Endothelial cell (in vitro differentiated cells): ENCODE measurements around the gene ERC1. TPM values are rescaled to one million over a fixed set of nuclear protein-coding genes. Genes with fewer than 3 reads are reported as not detected.

Source experiments
- DNase-seq: peaks from one replicate; pipeline ENCODE4 v3.0.0; 2021; ENCODE audit warnings: low spot score
- H3K27ac Mint-ChIP-seq: one replicate; pipeline ENCODE4 v1.8.0; 2021; ENCODE audit warnings: mixed read lengths, inconsistent platforms; ENCODE audit not compliant: unreplicated experiment
- H3K27me3 Mint-ChIP-seq: one replicate; pipeline ENCODE4 v1.8.0; 2021; ENCODE audit warnings: mild to moderate bottlenecking, moderate library complexity, mixed read lengths, inconsistent platforms; ENCODE audit not compliant: unreplicated experiment
- H3K36me3 Mint-ChIP-seq: one replicate; pipeline ENCODE4 v1.8.0; 2021; ENCODE audit warnings: mild to moderate bottlenecking, low read depth, mixed read lengths, inconsistent platforms; ENCODE audit not compliant: unreplicated experiment
- H3K4me1 Mint-ChIP-seq: one replicate; pipeline ENCODE4 v1.8.0; 2021; ENCODE audit warnings: mild to moderate bottlenecking, mixed read lengths, inconsistent platforms; ENCODE audit not compliant: unreplicated experiment
- H3K4me3 Mint-ChIP-seq: one replicate; pipeline ENCODE4 v1.8.0; 2021; ENCODE audit warnings: mild to moderate bottlenecking, mixed read lengths, inconsistent platforms; ENCODE audit not compliant: unreplicated experiment
- H3K9me3 Mint-ChIP-seq: one replicate; pipeline ENCODE4 v1.8.0; 2021; ENCODE audit warnings: mixed read lengths, inconsistent platforms; ENCODE audit not compliant: unreplicated experiment
- CTCF ChIP-seq: fragments of 200-600 bp; sonication (generic); IDR thresholded peaks from one replicate; pipeline ENCODE4 v1.5.0; 2021; ENCODE audit warnings: antibody characterized with exemption; ENCODE audit not compliant: unreplicated experiment
- total RNA-seq: library from RNA; stranded (reverse); fragmentation: NEBNext Ultra II Directional; extraction: Animal tissue kit (Norgen Biotek cat#: 25700); gene quantifications from one replicate; pipeline ENCODE4 v1.2.1, GENCODE V29; 2021; ENCODE audit not compliant: unreplicated experiment

ERC1 gene
- total RNA-seq, 1 donor from 2014 or later: 57.9 TPM

DNA sequence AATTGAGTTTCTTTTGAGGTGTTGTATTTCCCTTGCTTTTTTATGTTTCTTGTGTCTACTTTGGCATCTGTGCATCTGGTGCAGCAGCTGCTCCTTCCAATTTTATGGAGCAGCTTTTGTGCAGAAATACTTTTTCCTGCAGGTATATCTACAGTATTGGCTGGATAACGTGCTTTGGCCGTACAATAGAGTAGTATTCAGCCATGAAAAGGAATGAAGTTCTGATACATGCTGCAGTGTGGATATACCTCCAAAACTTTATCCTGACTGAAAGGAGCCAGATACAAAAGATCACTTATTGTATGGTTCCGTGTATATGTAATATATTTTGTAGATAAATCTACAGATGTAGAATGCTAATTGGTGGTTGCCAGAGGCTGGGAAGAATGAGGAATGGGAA lies 74.6 kb downstream of the ERC1 start:
- TF ChIP-seq CTCF: no peak
- no peaks in the 10 kb centered on the region for H3K9me3 Mint-ChIP-seq
- H3K36me3 Mint-ChIP-seq: peaks cover 13% of the 10 kb centered on the region
- peaks cover 3% of the 10 kb centered on the region for H3K4me1 Mint-ChIP-seq
- no peak for DNase-seq
- no peak overlapping the region for H3K4me3 Mint-ChIP-seq
- no peak overlapping the region for H3K27ac Mint-ChIP-seq
- H3K27me3 Mint-ChIP-seq: peaks cover 8% of the 10 kb centered on the region

GRCh38 chr12:1069846-1070245 lies 78.8 kb downstream of the ERC1 start:
- no peaks in the 10 kb centered on the region for H3K9me3 Mint-ChIP-seq
- no peak overlapping the region for H3K4me3 Mint-ChIP-seq
- DNase-seq: no peak
- TF ChIP-seq CTCF: no peak
- H3K27me3 Mint-ChIP-seq: peaks cover 6% of the 10 kb centered on the region
- H3K36me3 Mint-ChIP-seq: peaks cover 5% of the 10 kb centered on the region
- H3K4me1 Mint-ChIP-seq: peaks cover 3% of the 10 kb centered on the region
- no peak overlapping the region for H3K27ac Mint-ChIP-seq

DNA sequence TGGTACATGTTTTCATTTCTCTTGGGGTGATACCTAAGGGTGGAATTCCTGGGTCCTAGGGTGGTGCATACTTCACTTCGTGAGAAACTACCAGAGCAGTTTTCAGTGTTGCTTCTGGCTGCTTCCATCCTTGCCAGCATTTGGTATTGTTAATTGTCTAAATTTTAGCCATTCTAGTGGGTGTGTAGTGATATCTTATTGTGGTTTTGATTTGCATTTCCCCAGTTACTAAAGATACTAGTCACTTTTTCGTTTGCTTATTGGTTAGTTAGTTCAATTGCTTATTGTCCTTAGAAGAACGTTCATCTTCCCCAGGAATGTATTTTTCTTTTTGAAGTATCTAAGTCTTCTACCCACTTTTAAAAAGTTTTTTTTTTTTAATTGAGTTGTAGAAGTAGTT lies 80.2 kb downstream of the ERC1 start:
- no peak overlapping the region for H3K4me3 Mint-ChIP-seq
- H3K27me3 Mint-ChIP-seq: peaks cover 2% of the 10 kb centered on the region
- TF ChIP-seq CTCF: no peak
- no peaks in the 10 kb centered on the region for H3K36me3 Mint-ChIP-seq
- no peaks in the 10 kb centered on the region for H3K9me3 Mint-ChIP-seq
- DNase-seq: no peak
- H3K27ac Mint-ChIP-seq: no peak overlapping the region
- H3K4me1 Mint-ChIP-seq: peaks cover 3% of the 10 kb centered on the region

DNA sequence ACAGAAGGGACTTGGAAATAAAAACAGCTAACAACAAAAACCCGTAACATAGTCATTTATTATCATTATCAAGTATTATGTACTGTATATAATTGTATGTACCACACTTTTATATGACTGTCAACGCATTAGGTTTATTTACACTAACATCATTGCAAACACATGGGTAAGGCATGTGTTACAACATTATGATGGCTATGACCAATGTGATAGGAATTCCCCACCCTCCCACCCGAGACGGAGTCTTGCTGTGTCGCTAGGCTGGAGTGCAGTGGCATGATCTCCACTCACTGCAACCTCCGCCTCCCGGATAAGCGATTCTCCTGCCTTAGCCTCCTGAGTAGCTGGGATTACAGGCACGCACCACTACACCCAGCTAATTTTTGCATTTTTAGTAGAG lies 82.6 kb downstream of the ERC1 start:
- Mint-ChIP-seq H3K27ac (no peak overlapping the region), H3K4me3 (no peak overlapping the region), H3K27me3 (no peaks in the 10 kb centered on the region), H3K4me1 (no peaks in the 10 kb centered on the region), H3K36me3 (no peaks in the 10 kb centered on the region), H3K9me3 (no peaks in the 10 kb centered on the region)
- no peak for TF ChIP-seq CTCF
- no peak for DNase-seq

GRCh38 chr12:1077036-1077803 lies 86.2 kb downstream of the ERC1 start:
- no peak for TF ChIP-seq CTCF

More at GRCh38 chr12:1077036-1077803, 86.2 kb downstream of the ERC1 start:
- Mint-ChIP-seq H3K9me3 (no peaks in the 10 kb centered on the region), H3K4me3 (no peak overlapping the region), H3K36me3 (no peaks in the 10 kb centered on the region), H3K27ac (no peak overlapping the region), H3K4me1 (no peaks in the 10 kb centered on the region), H3K27me3 (no peaks in the 10 kb centered on the region)
- no peak for DNase-seq
